ENCODE measurements around the gene CNTN1. TPM values are rescaled to one million over a fixed set of nuclear protein-coding genes. Genes with fewer than 3 reads are reported as not detected.

The CNTN1 gene
- total and polyA plus RNA-seq, 2 donors (not counting 1 experiment from before 2014, with no cell fraction given), result not detected

DNA sequence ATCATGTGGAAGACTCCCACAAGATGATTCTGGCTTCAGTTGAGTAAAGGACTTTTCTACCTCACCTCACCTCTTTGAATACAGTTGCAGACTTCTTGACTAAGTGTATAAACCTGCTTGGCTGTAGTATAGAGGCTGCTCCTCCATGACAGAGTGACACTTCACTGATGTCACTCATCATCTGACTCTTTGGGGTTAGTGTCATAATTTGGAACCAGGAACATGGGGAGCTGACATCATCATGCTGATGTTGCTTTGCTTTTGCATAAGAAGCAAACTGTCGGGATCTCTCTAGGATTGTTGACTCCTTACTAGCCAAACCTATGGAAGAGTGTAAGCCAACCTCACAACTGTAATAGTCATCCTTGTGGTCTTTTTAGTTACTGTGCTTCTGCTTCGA is 420.7 kb downstream of the CNTN1 start:
- no peak overlapping the region for H3K4me3 Mint-ChIP-seq
- no peaks in the 10 kb centered on the region for H4K20me1 ChIP-seq (ENCODE audit: control insufficient read depth, insufficient read depth, low read length, poor library complexity, severe bottlenecking)
- no peaks in the 10 kb centered on the region for H3K4me1 ChIP-seq (ENCODE audit: control insufficient read depth in 2 of 2, insufficient read depth in 2 of 2, low read length in 2 of 2)
- ATAC-seq (ENCODE audit: low read depth), result no peak
- no peaks in the 10 kb centered on the region for H3K27me3 ChIP-seq (replicated peaks in 1 of 4; ENCODE audit: control extremely low read depth in 1 of 4, control insufficient read depth in 3 of 4, insufficient read depth in 4 of 4, low read length in 3 of 4)
- H2AFZ ChIP-seq (ENCODE audit: insufficient read depth, low read depth, low read length, poor library complexity, severe bottlenecking), result no peak overlapping the region
- DNase-seq, result no peak
- intact Hi-C loops (cut with micrococcal nuclease), result no loop called here
- H3K9ac ChIP-seq (ENCODE audit: low read length), result no peak overlapping the region
- H3K4me1 Mint-ChIP-seq, result no peaks in the 10 kb centered on the region
- H3K27ac Mint-ChIP-seq, result no peak overlapping the region
- TF ChIP-seq EZH2 (IDR thresholded peaks at IDR 0.05; ENCODE audit: borderline replicate concordance, insufficient read depth, low read depth, low read length, poor library complexity, severe bottlenecking), result no peak
- TF ChIP-seq, protein P1, sequence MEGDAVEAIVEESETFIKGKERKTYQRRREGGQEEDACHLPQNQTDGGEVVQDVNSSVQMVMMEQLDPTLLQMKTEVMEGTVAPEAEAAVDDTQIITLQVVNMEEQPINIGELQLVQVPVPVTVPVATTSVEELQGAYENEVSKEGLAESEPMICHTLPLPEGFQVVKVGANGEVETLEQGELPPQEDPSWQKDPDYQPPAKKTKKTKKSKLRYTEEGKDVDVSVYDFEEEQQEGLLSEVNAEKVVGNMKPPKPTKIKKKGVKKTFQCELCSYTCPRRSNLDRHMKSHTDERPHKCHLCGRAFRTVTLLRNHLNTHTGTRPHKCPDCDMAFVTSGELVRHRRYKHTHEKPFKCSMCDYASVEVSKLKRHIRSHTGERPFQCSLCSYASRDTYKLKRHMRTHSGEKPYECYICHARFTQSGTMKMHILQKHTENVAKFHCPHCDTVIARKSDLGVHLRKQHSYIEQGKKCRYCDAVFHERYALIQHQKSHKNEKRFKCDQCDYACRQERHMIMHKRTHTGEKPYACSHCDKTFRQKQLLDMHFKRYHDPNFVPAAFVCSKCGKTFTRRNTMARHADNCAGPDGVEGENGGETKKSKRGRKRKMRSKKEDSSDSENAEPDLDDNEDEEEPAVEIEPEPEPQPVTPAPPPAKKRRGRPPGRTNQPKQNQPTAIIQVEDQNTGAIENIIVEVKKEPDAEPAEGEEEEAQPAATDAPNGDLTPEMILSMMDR (IDR thresholded peaks at IDR 0.05), result no peak
- H3K36me3 ChIP-seq (replicated peaks in 1 of 2; ENCODE audit: control extremely low read depth in 1 of 2, control insufficient read depth in 1 of 2, extremely low read depth in 1 of 2, insufficient read depth in 2 of 2, low read length in 1 of 2), result no peaks in the 10 kb centered on the region
- WGBS (ENCODE audit: insufficient coverage), result no CpG with 5 or more reads among the region's 2 CpGs
- no peak overlapping the region for H3K4me3 ChIP-seq (ENCODE audit: control extremely low read depth in 1 of 5, extremely low read depth in 1 of 5, insufficient read depth in 1 of 5, low read depth in 2 of 5, low read length in 4 of 5)
- H3K4me2 ChIP-seq (replicated peaks; ENCODE audit: low read depth, low read length, poor library complexity, severe bottlenecking), result no peak overlapping the region
- no peaks in the 10 kb centered on the region for H3K9me3 ChIP-seq (ENCODE audit: control extremely low read depth in 1 of 3, control insufficient read depth in 2 of 3, insufficient read depth in 1 of 3, low read length in 2 of 3)
- H3K27ac ChIP-seq (ENCODE audit: low read length in 2 of 2), result no peak overlapping the region
- H3K27me3 Mint-ChIP-seq, result no peaks in the 10 kb centered on the region
- CTCF ChIA-PET, result no interaction called here
- H3K79me2 ChIP-seq (ENCODE audit: control insufficient read depth, insufficient read depth, low read length), result no peaks in the 10 kb centered on the region
- POLR2A ChIA-PET, result no interaction called here
- no peaks in the 10 kb centered on the region for H3K9me3 Mint-ChIP-seq (ENCODE audit: insufficient read depth)

DNA sequence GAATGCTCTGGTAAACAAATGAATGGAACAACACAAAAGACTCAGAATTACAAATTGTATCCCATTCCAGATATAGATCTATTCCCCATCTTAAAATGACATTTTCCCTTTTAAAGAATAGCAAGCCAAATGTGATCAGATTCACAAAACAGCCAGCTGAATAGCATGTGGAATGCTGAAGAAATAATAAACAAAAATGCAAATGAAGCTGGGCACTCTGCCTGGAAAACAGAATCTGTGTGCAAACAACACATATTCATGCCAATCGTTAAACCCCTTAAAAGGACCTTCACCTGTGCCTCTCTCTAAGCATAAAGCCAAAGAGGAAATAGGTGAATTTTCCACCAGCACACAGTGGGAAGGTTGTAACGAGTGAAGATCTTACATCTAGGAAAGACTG is 428.0 kb downstream of the CNTN1 start:
- CTCF ChIA-PET, result no interaction called here
- intact Hi-C loops (cut with micrococcal nuclease), result no loop called here

More for the DNA sequence above, 428.0 kb downstream of the CNTN1 start:
- no peak overlapping the region for H3K4me3 ChIP-seq (ENCODE audit: control extremely low read depth in 1 of 5, extremely low read depth in 1 of 5, insufficient read depth in 1 of 5, low read depth in 2 of 5, low read length in 4 of 5)
- Mint-ChIP-seq H3K4me1 (no peaks in the 10 kb centered on the region), H3K27ac (no peak overlapping the region), H3K27me3 (no peaks in the 10 kb centered on the region), H3K4me3 (no peak overlapping the region), H3K9me3 (ENCODE audit: insufficient read depth) (no peaks in the 10 kb centered on the region)
- no peaks in the 10 kb centered on the region for H3K9me3 ChIP-seq (ENCODE audit: control extremely low read depth in 1 of 3, control insufficient read depth in 2 of 3, insufficient read depth in 1 of 3, low read length in 2 of 3)
- H2AFZ ChIP-seq (ENCODE audit: insufficient read depth, low read depth, low read length, poor library complexity, severe bottlenecking), result no peak overlapping the region
- H3K4me1 ChIP-seq (ENCODE audit: control insufficient read depth in 2 of 2, insufficient read depth in 2 of 2, low read length in 2 of 2), result no peaks in the 10 kb centered on the region
- no peak overlapping the region for H3K4me2 ChIP-seq (replicated peaks; ENCODE audit: low read depth, low read length, poor library complexity, severe bottlenecking)
- no peaks in the 10 kb centered on the region for H4K20me1 ChIP-seq (ENCODE audit: control insufficient read depth, insufficient read depth, low read length, poor library complexity, severe bottlenecking)
- H3K9ac ChIP-seq (ENCODE audit: low read length), result no peak overlapping the region
- no peak for ATAC-seq (ENCODE audit: low read depth)
- no CpG with 5 or more reads among the region's 2 CpGs for WGBS (ENCODE audit: insufficient coverage)
- DNase-seq, result no peak
- POLR2A ChIA-PET, result no interaction called here
- TF ChIP-seq, protein P1 (IDR thresholded peaks at IDR 0.05), result no peak
- no peak for TF ChIP-seq EZH2 (IDR thresholded peaks at IDR 0.05; ENCODE audit: borderline replicate concordance, insufficient read depth, low read depth, low read length, poor library complexity, severe bottlenecking)
- H3K27me3 ChIP-seq (replicated peaks in 1 of 4; ENCODE audit: control extremely low read depth in 1 of 4, control insufficient read depth in 3 of 4, insufficient read depth in 4 of 4, low read length in 3 of 4), result no peaks in the 10 kb centered on the region
- no peaks in the 10 kb centered on the region for H3K79me2 ChIP-seq (ENCODE audit: control insufficient read depth, insufficient read depth, low read length)
- no peaks in the 10 kb centered on the region for H3K36me3 ChIP-seq (replicated peaks in 1 of 2; ENCODE audit: control extremely low read depth in 1 of 2, control insufficient read depth in 1 of 2, extremely low read depth in 1 of 2, insufficient read depth in 2 of 2, low read length in 1 of 2)
- H3K27ac ChIP-seq (ENCODE audit: low read length in 2 of 2), result no peak overlapping the region
